DND-41 (cell line): Measurements from ENCODE around the gene MKS1.
A peak's percentile ranks its signal among the peaks of the same experiment; 100 is the strongest.

ENCODE experiments used
- ATAC-seq: fragments of 200-7000 bp; cut with Tn5 transposase; 3 replicates; pipeline ENCODE4 v1.9.1; 2021; ENCODE audit warnings: low read depth; ENCODE audit not compliant: insufficient read depth
- DNase-seq: peaks from one replicate; pipeline ENCODE4 v3.0.0-alpha.2; 2020
- H2AFZ ChIP-seq: 2 replicates; pipeline ENCODE4 v1.6.0; 2012; ENCODE audit warnings: low read depth, low read length
- H3K27ac ChIP-seq: 2 replicates; pipeline ENCODE4 v1.5.1; 2012; ENCODE audit warnings: low read length, inconsistent platforms
- H3K27me3 ChIP-seq: fragments of 200-600 bp; sonication (generic); 2 replicates; pipeline ENCODE4 v1.6.0; 2012; ENCODE audit warnings: low read length, mild to moderate bottlenecking, inconsistent platforms; ENCODE audit not compliant: insufficient read depth, poor library complexity
- H3K36me3 ChIP-seq: 2 replicates; pipeline ENCODE4 v1.5.1; 2012; ENCODE audit warnings: low read length, inconsistent platforms; ENCODE audit not compliant: insufficient read depth
- H3K4me1 ChIP-seq: 2 replicates; pipeline ENCODE4 v1.5.1; 2012; ENCODE audit warnings: mild to moderate bottlenecking, low read length; ENCODE audit not compliant: insufficient read depth
- H3K4me2 ChIP-seq: 2 replicates; pipeline ENCODE4 v1.6.0; 2012; ENCODE audit warnings: mild to moderate bottlenecking, moderate library complexity, low read length, inconsistent platforms; ENCODE audit not compliant: insufficient read depth
- H3K4me3 ChIP-seq, 2 experiments: fragments of 200-600 bp in 1 of 2; shearing (Covaris generic) in 1 of 2; 2 replicates each; pipeline ENCODE4 v1.5.1; 2012 to 2016; ENCODE audit warnings: inconsistent platforms in 2 of 2, low read length in 2 of 2, mild to moderate bottlenecking in 2 of 2, low read depth in 1 of 2, moderate library complexity in 1 of 2
- H3K79me2 ChIP-seq: 2 replicates; pipeline ENCODE4 v1.6.0; 2012; ENCODE audit warnings: low read length, inconsistent platforms; ENCODE audit not compliant: insufficient read depth
- H3K9ac ChIP-seq: 2 replicates; pipeline ENCODE4 v1.6.0; 2012; ENCODE audit warnings: low read depth, mild to moderate bottlenecking, inconsistent platforms, low read length, moderate library complexity
- H3K9me3 ChIP-seq: 2 replicates; pipeline ENCODE4 v1.5.1; 2012; ENCODE audit warnings: low read length, moderate library complexity, mild to moderate bottlenecking, inconsistent platforms; ENCODE audit not compliant: insufficient read depth, severe bottlenecking
- H4K20me1 ChIP-seq: 2 replicates; pipeline ENCODE4 v1.6.0; 2012; ENCODE audit warnings: low read length; ENCODE audit not compliant: insufficient read depth
- CTCF ChIP-seq: IDR thresholded peaks from 2 replicates; pipeline ENCODE4 v1.5.1; 2012; ENCODE audit warnings: borderline replicate concordance, low read length, moderate library complexity, mild to moderate bottlenecking; ENCODE audit not compliant: poor library complexity, severe bottlenecking; ENCODE audit errors: extremely low read depth
- EZH2 ChIP-seq: IDR thresholded peaks from 3 replicates; pipeline ENCODE4 v1.6.1; 2012; ENCODE audit warnings: borderline replicate concordance, low read depth, mild to moderate bottlenecking, moderate library complexity, low read length, inconsistent platforms; ENCODE audit not compliant: severe bottlenecking

MKS1 gene

DNA sequence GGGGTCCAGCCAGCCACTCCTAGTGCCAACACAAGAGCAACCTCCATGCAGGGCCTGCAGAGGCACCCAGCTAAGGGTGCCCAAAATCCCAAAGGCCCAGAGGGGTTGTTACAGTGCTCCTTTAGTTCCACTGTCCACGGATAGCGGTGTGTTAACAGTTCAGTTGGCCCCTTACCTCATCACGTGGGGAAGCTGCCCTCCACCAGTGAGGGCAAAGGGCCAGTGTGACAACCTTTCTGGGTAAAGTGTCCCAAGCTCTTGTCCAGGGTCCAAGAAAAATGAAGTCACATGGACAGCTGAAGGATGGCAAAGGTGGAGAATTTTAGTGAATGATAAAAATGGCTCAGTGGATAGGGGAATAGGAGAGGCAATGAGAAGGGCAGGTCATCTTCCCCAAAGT is 8.7 kb upstream of the MKS1 start:
- no peak overlapping the region for H3K4me2 ChIP-seq
- H3K4me3 ChIP-seq = no peak overlapping the region
- TF ChIP-seq EZH2 (no peak), CTCF (no peak)
- no peaks in the 10 kb centered on the region for H3K79me2 ChIP-seq
- no peaks in the 10 kb centered on the region for H3K4me1 ChIP-seq
- H3K9ac ChIP-seq = no peak overlapping the region
- H3K9me3 ChIP-seq = no peaks in the 10 kb centered on the region
- no peak overlapping the region for H2AFZ ChIP-seq
- DNase-seq = no peak
- no peaks in the 10 kb centered on the region for H3K36me3 ChIP-seq
- ATAC-seq = no peak
- H3K27ac ChIP-seq = no peak overlapping the region
- H4K20me1 ChIP-seq = no peaks in the 10 kb centered on the region
- H3K27me3 ChIP-seq = peaks cover 24% of the 10 kb centered on the region

DNA sequence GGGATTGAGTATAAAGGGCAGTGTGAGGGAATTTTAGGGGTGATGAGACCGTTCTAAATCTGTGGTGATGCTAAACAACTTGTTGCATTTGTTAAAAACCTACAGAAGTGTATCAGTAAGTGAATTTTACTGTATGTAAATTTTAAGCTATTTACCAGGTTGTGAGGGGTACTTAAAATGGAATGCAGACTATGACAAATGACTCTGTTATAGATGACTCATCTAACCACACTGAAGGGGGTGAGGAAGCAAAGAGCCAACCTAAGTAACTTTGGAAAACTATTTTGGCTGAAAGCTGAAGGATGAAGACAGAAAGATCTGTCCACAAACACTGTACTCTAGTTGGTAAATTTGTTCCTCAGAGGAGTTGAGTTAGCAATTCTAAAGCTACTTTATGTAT is 5.3 kb upstream of the MKS1 start:
- Histone ChIP-seq H3K4me3 (no peak overlapping the region), H2AFZ (no peak overlapping the region), H3K36me3 (no peaks in the 10 kb centered on the region), H3K9me3 (no peaks in the 10 kb centered on the region), H3K27me3 (peaks cover 9% of the 10 kb centered on the region), H3K79me2 (no peaks in the 10 kb centered on the region), H3K9ac (no peak overlapping the region), H3K4me2 (no peak overlapping the region), H3K4me1 (peaks cover 8% of the 10 kb centered on the region), H4K20me1 (no peaks in the 10 kb centered on the region), H3K27ac (no peak overlapping the region)
- DNase-seq (no peak), ATAC-seq (no peak)
- TF ChIP-seq CTCF (no peak), EZH2 (no peak)

DNA sequence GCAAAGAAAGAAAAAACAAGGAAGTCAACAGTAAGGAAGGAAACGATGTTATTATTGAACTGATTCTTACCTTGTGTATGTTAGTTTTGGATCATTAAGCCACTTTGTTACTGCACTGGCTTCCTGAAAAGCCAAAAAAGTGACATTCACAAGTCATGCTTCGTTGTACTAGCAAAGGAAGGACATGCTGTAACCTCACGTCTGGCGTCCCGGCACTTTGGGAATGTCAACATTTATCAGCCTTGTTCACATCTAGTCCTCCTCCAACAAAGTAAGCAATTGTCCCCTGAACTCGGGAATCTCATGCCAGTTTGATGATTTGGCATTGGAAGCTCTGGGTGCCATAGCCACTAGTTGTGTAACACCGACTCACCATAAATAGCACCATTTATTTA is 731 bp upstream of the MKS1 start:
- Histone ChIP-seq H3K4me2 (peak overlapping the region; percentile 88), H4K20me1 (no peaks in the 10 kb centered on the region), H3K36me3 (peaks cover 9% of the 10 kb centered on the region; the same call in 1 of the 2 replicates), H3K9me3 (no peaks in the 10 kb centered on the region), H3K27ac (peak overlapping the region; percentile 72), H3K4me1 (peaks cover 21% of the 10 kb centered on the region), H3K27me3 (peaks cover 4% of the 10 kb centered on the region), H2AFZ (peak overlapping the region; percentile 98), H3K79me2 (0 out of 2 replicates have a peak, but pooled peaks cover 5% of the 10 kb centered on the region), H3K4me3 (peak overlapping the region; percentile 20 to 75; a peak in 3 of 4 replicates), H3K9ac (peak overlapping the region; percentile 67)
- TF ChIP-seq EZH2 (no peak), CTCF (no peak)
- DNase-seq = no peak
- ATAC-seq = no peak

GRCh38 chr17:58217766-58218165 is 1.3 kb downstream of the MKS1 start:
- Histone ChIP-seq H3K36me3 (peaks cover 17% of the 10 kb centered on the region; the same call in 1 of the 2 replicates), H3K27ac (no peak overlapping the region), H3K4me1 (peaks cover 21% of the 10 kb centered on the region), H4K20me1 (no peaks in the 10 kb centered on the region), H3K4me2 (peak overlapping the region; percentile 22; the same call in 1 of the 2 replicates), H3K9me3 (no peaks in the 10 kb centered on the region), H2AFZ (no peak overlapping the region), H3K9ac (no peak overlapping the region), H3K27me3 (no peaks in the 10 kb centered on the region), H3K79me2 (0 out of 2 replicates have a peak, but pooled peaks cover 5% of the 10 kb centered on the region), H3K4me3 (no peak overlapping the region)
- TF ChIP-seq CTCF (no peak), EZH2 (no peak)
- DNase-seq (no peak), ATAC-seq (no peak)
